Hepatocyte (in vitro differentiated cells): Measurements from ENCODE around the gene PAF1. TPM values are rescaled to one million over a fixed set of nuclear protein-coding genes. Genes with fewer than 3 reads are reported as not detected.
A peak's percentile ranks its signal among the peaks of the same experiment; 100 is the strongest.

Experiments used
- DNase-seq: peaks from one replicate; pipeline ENCODE4 v3.0.0-alpha.2; 2016; ENCODE audit warnings: low spot score
- H2AFZ ChIP-seq: fragments of 200-600 bp; sonication (generic); 2 replicates; pipeline ENCODE4 v1.6.0; 2016; ENCODE audit warnings: antibody characterized with exemption, mild to moderate bottlenecking
- H3K27ac ChIP-seq: fragments of 200-600 bp; sonication (generic); 2 replicates; pipeline ENCODE4 v1.5.1; 2016; ENCODE audit warnings: mild to moderate bottlenecking
- H3K27me3 ChIP-seq: fragments of 200-600 bp; sonication (generic); 2 replicates; pipeline ENCODE4 v1.6.1; 2016
- H3K36me3 ChIP-seq: fragments of 200-600 bp; sonication (generic); replicated peaks from 2 replicates; pipeline ENCODE4 v1.5.1; 2016; ENCODE audit warnings: low read depth; ENCODE audit not compliant: insufficient read depth
- H3K4me1 ChIP-seq: fragments of 200-600 bp; sonication (generic); 2 replicates; pipeline ENCODE4 v1.5.1; 2016; ENCODE audit warnings: mild to moderate bottlenecking, moderate library complexity; ENCODE audit not compliant: insufficient read depth
- H3K4me2 ChIP-seq: fragments of 200-600 bp; sonication (generic); 2 replicates; pipeline ENCODE4 v1.6.0; 2016
- H3K4me3 ChIP-seq: fragments of 200-600 bp; sonication (generic); 2 replicates; pipeline ENCODE4 v1.5.1; 2016; ENCODE audit warnings: mild to moderate bottlenecking
- H3K79me2 ChIP-seq: fragments of 200-600 bp; sonication (generic); 2 replicates; pipeline ENCODE4 v1.6.0; 2017; ENCODE audit warnings: mild to moderate bottlenecking
- H3K9me2 ChIP-seq: fragments of 200-600 bp; sonication (generic); replicated peaks from 2 replicates; pipeline ENCODE4 v1.6.0; 2017; ENCODE audit warnings: mild to moderate bottlenecking; ENCODE audit not compliant: insufficient read depth
- H3K9me3 ChIP-seq: fragments of 200-600 bp; sonication (generic); 2 replicates; pipeline ENCODE4 v1.5.1; 2016; ENCODE audit warnings: low read depth, mild to moderate bottlenecking
- H4K20me1 ChIP-seq: fragments of 200-600 bp; sonication (generic); 2 replicates; pipeline ENCODE4 v1.6.0; 2016; ENCODE audit warnings: mild to moderate bottlenecking; ENCODE audit not compliant: insufficient read depth, poor library complexity, severe bottlenecking
- EZH2 ChIP-seq: fragments of 200-600 bp; sonication (generic); IDR thresholded peaks from 2 replicates; pipeline ENCODE4 v1.6.1; 2016; ENCODE audit warnings: antibody characterized with exemption, mild to moderate bottlenecking, borderline replicate concordance
- EZH2phosphoT487 ChIP-seq: fragments of 200-600 bp; sonication (generic); IDR thresholded peaks from one replicate; pipeline ENCODE4 v1.6.1; 2018; ENCODE audit warnings: antibody characterized with exemption, mild to moderate bottlenecking, low read depth, moderate library complexity; ENCODE audit not compliant: unreplicated experiment, severe bottlenecking
- WGBS: methylation state at CpG from one replicate; pipeline ENCODE4 v1.1.6; 2016; ENCODE audit warnings: low lambda C conversion rate; ENCODE audit errors: missing lambda C conversion rate; 5-methylcytosine and 5-hydroxymethylcytosine counted together
- polyA plus RNA-seq: library from polyadenylated mRNA; unstranded; fragments of >200 nt; fragmentation: Nextera tagmentation; extraction: Ambion mirVana; gene quantifications from 2 replicates; pipeline ENCODE4 v1.2.1, GENCODE V29; 2016
- total RNA-seq: library from RNA; depleted of rRNA; stranded (reverse); fragments of >200 nt; gene quantifications from 2 replicates; pipeline ENCODE4 v1.2.3, GENCODE V29; 2014
- TF ChIP-seq, protein P1 (sequence below): fragments of 200-600 bp; sonication (generic); IDR thresholded peaks from 2 replicates; pipeline ENCODE4 v1.5.1; 2016; ENCODE audit warnings: antibody characterized with exemption, mild to moderate bottlenecking; ENCODE audit not compliant: poor library complexity

The PAF1 gene
- total RNA-seq (30.4 and 42.5 TPM in 2 replicates), polyA plus RNA-seq (53.5 and 54.4 TPM in 2 replicates)

- no peaks in the 10 kb centered on the region for H3K36me3 ChIP-seq
- no peaks in the 10 kb centered on the region for H4K20me1 ChIP-seq
- no peak for TF ChIP-seq EZH2
- TF ChIP-seq, protein P1, sequence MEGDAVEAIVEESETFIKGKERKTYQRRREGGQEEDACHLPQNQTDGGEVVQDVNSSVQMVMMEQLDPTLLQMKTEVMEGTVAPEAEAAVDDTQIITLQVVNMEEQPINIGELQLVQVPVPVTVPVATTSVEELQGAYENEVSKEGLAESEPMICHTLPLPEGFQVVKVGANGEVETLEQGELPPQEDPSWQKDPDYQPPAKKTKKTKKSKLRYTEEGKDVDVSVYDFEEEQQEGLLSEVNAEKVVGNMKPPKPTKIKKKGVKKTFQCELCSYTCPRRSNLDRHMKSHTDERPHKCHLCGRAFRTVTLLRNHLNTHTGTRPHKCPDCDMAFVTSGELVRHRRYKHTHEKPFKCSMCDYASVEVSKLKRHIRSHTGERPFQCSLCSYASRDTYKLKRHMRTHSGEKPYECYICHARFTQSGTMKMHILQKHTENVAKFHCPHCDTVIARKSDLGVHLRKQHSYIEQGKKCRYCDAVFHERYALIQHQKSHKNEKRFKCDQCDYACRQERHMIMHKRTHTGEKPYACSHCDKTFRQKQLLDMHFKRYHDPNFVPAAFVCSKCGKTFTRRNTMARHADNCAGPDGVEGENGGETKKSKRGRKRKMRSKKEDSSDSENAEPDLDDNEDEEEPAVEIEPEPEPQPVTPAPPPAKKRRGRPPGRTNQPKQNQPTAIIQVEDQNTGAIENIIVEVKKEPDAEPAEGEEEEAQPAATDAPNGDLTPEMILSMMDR, result peak; percentile 31
- peak within 1 kb of the TSS; percentile 26 for H2AFZ ChIP-seq
- peak within 1 kb of the TSS; percentile 97 for H3K4me2 ChIP-seq
- H3K79me2 ChIP-seq, result peaks cover 38% of the 10 kb centered on the region
- no peaks in the 10 kb centered on the region for H3K9me2 ChIP-seq
- DNase-seq, result peak; percentile 99
- no peaks in the 10 kb centered on the region for H3K27me3 ChIP-seq
- H3K9me3 ChIP-seq, result no peaks in the 10 kb centered on the region
- 1% methylated on average over 58 of the region's 60 CpGs for WGBS
- H3K4me3 ChIP-seq, result peak within 1 kb of the TSS; percentile 60
- peak within 1 kb of the TSS; percentile 97 for H3K27ac ChIP-seq
- H3K4me1 ChIP-seq, result peaks cover 15% of the 10 kb centered on the region
These were observed at the start of gene PAF1, which contains the start of gene MED29 for GRCh38 chr19:39390751-39391437. Gene PAF1 (minus strand): TSS chr19:39391106. CDS start chr19:39390864, 242 bp downstream. Gene MED29 (plus strand): TSS chr19:39391378. CDS start chr19:39391423, 45 bp downstream.

DNA sequence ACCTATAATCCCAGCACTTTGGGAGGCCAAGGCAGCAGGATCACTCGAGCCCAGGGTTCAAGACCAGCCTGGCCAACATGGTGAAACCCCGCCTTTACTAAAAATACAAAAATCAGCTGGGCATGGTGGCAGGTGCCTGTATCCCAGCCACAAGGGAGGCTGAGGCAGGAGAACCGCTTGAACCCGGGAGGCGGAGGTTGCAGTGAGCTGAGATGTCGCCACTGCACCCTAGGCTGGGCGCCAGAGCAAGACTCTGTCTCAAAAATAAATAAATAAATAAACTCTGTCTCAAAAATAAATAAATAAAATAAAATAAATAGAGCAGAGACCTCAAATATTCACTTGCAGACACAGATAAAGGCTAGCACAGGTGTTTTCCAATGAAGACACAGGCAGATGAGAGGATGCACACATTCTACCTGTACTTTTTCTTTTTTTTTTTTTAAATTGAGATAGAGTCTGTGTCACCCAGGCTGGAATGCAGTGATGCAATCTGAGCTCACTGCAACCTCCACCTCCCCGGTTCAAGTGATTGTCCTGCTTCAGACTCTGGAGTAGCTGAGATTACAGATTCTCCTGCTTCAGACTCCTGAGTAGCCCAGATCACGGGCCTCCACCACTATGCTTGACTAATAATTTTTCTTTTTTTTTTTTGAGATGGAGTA is 47.5 kb upstream of the PAF1 start:
- Histone ChIP-seq H3K9me2 (no peaks in the 10 kb centered on the region), H2AFZ (no peak overlapping the region), H3K79me2 (peaks cover 27% of the 10 kb centered on the region), H3K27ac (no peak overlapping the region), H3K9me3 (no peaks in the 10 kb centered on the region), H4K20me1 (peaks cover 18% of the 10 kb centered on the region), H3K4me2 (no peak overlapping the region), H3K27me3 (no peaks in the 10 kb centered on the region), H3K36me3 (peaks cover 5% of the 10 kb centered on the region), H3K4me3 (no peak overlapping the region), H3K4me1 (peaks cover 18% of the 10 kb centered on the region)
- TF ChIP-seq EZH2 (no peak), EZH2phosphoT487 (no peak)
- TF ChIP-seq, protein P1, result no peak
- peak; percentile 28 for DNase-seq
- 82% methylated on average over 9 of the region's 9 CpGs for WGBS

DNA sequence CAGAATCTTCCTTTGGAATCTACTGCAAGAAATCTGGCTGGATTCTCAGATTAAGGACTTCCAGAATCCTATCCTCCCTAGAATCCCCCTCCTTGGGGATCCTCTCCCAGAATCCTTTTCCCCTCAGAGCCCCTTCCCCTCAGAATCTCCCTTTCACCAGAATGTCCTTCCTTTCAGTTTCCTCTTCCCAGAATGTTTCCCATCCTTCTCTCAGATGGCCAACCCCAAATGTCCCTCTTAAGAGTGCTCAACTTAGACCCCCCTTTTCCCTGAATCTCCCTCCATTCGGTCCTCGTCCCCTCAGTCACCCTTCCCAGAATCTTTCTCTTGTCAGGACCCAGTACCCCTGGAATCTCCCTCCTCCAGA is 45.4 kb upstream of the PAF1 start:
- Histone ChIP-seq H3K36me3 (peaks cover 5% of the 10 kb centered on the region), H3K4me3 (peak overlapping the region; percentile 26), H3K4me1 (peaks cover 18% of the 10 kb centered on the region), H3K79me2 (peaks cover 28% of the 10 kb centered on the region), H3K27ac (peak overlapping the region; percentile 92), H4K20me1 (peaks cover 18% of the 10 kb centered on the region), H2AFZ (no peak overlapping the region), H3K9me2 (no peaks in the 10 kb centered on the region), H3K27me3 (no peaks in the 10 kb centered on the region), H3K4me2 (peak overlapping the region; percentile 84), H3K9me3 (no peaks in the 10 kb centered on the region)
- DNase-seq, result no peak
- TF ChIP-seq EZH2 (no peak), EZH2phosphoT487 (no peak)
- TF ChIP-seq, protein P1, result no peak
- WGBS, result 0% methylated on average over 2 of the region's 2 CpGs
